GM18868 (cell line): Measurements from ENCODE around the gene POSTN.
"Not testable (repeated sequence)": the region's sequence is repeated elsewhere in the genome, so short reads cannot be mapped to it uniquely, and the experiment has no call there.

Experiments used
- ATAC-seq: cut with Tn5 transposase; IDR thresholded peaks from one replicate; pipeline ENCODE4 v1.9.1; 2021; ENCODE audit warnings: mild to moderate bottlenecking, moderate library complexity; ENCODE audit not compliant: unreplicated experiment

Gene POSTN

DNA sequence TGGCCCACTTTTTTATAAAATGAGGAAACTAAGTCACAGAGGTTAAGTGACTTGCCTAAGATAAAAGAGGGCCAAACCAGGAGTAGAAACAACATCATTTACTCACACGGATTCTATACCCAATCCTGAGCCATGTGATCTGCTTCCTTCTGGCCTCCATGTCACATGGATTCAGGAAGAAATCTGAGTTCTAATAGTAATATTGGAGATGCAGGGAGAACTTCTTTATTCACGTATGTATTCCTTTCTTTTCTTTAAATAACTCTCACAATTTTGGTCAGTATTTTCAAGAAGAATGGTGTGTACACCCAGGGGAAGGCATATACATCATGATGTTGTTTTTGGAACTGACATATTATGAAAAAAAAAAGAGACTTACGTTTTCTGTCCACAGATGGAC is 1.8 kb downstream of the POSTN start:
- ATAC-seq, result no peak

- ATAC-seq, result no peak
These were observed 3.4 kb downstream of the POSTN start for GRCh38 chr13:37595162-37595561.

GRCh38 chr13:37594550-37594949 is 4.0 kb downstream of the POSTN start:
- ATAC-seq, result no peak

DNA sequence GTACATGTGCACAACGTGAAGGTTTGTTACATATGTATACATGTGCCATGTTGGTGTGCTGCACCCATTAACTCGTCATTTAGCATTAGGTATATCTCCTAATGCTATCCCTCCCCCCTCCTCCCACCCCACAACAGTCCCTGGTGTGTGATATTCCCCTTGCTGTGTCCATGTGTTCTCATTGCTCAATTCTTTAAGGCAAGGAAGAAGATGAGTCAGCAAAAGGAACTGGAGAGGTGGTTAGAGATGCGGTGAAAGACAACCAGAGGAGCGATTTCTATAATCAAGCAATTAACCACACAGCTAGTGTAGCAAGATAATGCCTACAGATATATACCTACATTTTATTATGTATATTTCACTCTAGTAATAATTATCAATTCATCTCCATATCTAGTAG is 9.2 kb downstream of the POSTN start:
- not testable (repeated sequence) for ATAC-seq

- ATAC-seq, result no peak
These were observed 11.3 kb downstream of the POSTN start for GRCh38 chr13:37587236-37587635.

- no peak for ATAC-seq
These were observed 12.4 kb downstream of the POSTN start for GRCh38 chr13:37586164-37586563.

DNA sequence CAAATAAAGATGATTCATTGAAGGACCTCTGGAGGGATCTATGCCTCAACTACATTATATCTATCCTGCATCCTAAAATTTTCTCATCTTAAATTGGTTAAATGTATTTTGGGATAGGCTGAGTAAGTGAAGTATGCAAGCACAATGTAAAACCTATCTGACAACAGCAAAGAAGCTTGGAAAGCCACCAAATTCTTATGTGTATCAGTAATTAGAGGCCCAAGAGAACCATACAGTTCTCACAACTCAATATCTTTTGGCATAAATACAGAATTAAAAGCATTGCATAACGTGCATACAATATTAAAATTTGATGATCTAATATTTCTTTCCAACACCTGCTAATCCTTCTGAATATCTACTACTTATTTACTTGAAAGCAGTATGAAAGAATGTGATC is 13.0 kb downstream of the POSTN start:
- no peak for ATAC-seq

DNA sequence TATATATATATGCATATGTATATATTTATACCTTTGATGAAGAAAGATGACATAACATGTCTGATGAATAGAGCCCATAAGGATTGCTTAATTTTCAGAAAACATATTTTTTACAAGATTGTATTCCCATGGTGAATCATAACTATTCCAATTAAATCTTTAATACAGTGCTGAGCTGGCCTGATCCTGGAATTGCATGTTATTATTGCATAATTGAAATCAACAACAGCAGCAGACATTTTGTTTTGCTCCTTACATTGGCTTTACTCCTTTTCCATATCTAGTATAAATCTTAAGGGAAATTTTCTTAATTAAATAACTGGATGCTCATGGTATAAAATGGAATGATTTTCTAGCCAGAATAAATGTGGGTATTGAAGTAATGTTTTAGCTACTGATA is 22.0 kb downstream of the POSTN start:
- no peak for ATAC-seq

DNA sequence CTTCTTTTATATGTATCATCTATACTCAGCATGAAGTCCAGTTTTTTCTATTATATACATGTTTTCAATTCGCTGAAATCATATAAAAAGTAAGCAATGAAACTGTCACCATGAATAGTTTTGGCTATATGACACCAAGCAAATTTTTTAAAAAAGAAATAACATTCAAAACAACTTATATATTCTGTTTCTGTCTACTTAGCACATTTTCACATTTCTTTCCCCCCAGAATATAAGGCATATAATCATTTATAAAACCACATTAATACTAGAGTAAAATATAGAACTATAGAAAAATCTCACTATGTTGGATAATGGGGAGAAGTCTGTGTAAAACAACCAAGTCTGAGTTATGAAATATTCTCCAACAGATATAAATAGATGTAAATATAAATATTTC is 33.1 kb downstream of the POSTN start:
- no peak for ATAC-seq

GRCh38 chr13:37561031-37561430 is 37.5 kb downstream of the POSTN start:
- no peak for ATAC-seq

DNA sequence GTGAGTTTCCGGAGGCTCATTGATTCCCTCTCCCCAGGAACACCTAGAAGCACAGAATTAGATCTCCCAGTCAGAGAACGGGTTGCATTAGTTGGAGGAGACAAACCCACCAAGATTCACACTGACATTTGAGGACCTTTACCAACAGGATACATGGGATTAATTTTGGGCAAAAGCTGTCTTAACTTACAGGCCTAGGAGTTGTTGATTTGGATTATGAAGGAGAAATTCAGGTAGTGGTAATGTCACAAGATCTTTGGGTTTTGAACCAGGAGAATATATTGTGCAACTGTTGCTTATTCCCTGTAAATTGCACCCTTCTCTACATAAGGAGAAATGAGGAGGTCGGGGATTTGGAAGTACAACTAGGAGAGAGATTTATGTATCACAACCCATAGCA is 38.0 kb downstream of the POSTN start:
- ATAC-seq, result no peak

GRCh38 chr13:37558766-37559165 is 39.8 kb downstream of the POSTN start:
- ATAC-seq, result not testable (repeated sequence)

DNA sequence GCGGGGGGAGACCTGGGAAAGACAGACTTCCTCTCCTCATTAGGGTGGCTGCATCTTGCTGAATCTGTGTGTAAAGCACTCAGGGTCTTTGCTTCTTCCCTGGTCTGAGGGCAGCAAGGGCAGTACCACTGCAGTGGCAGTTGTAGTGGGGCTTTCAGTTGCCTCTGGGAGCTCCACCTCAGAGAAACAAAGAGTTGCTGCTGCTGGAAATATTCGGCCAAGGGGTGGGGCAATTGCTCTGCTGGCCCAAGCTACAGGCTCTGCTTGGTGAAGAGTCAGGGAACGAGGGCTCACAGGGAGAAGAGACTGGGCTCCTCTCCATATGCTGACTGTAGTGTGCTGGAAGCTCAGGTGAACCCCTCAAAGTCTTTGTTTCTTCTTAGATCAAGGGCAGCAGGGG is 52.5 kb downstream of the POSTN start:
- no peak for ATAC-seq

- ATAC-seq, result no peak
These were observed 53.6 kb downstream of the POSTN start for GRCh38 chr13:37544995-37545394.

DNA sequence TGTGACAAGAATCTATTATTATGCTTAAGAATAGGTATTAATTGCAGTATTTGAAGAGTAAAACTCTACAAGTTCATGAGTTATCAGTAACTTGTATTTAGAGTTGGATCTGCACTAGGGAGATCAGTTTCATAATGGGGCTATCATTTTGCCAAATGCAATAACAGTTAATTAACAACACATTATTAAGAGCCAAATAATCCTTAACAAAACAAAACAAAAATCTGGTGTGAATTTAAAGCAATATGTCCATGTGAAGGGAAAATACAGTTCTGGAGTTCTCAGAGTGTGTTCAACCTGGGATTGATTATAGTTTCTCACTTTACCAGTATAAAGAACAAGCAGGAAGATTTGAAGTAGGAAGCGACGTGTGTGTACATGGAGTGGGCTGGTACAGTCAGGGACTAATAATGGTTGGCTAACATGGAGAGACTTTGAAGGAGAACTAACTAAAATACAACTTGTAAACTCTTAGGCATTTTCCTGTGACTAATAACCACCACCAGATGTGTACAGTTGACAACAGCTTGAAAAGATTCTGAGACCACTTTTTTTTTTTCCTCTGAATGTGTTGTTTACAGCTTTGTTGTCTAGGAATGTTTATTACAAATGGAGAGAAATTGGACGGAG is 58.5 kb downstream of the POSTN start:
- ATAC-seq, result no peak

DNA sequence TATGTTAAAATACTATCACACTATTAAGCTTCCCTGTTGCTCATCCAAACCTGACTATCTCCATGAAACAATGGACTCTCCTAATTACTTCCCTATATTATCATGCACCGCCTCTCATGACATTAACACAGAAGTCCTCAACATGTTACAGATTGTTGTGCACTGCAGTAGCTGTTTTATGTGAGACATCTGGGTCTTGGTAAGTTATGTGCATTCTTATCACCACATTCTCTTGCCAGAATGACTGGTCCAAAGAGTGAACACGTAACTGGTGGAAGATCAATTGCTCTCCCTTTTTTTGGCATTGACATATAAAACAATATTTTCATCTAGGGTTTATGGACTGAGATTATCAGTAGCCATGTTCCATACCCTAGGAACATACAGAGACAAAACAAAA is 59.4 kb downstream of the POSTN start:
- no peak for ATAC-seq

GRCh38 chr13:37535501-37535900 is 63.1 kb downstream of the POSTN start:
- ATAC-seq, result no peak

DNA sequence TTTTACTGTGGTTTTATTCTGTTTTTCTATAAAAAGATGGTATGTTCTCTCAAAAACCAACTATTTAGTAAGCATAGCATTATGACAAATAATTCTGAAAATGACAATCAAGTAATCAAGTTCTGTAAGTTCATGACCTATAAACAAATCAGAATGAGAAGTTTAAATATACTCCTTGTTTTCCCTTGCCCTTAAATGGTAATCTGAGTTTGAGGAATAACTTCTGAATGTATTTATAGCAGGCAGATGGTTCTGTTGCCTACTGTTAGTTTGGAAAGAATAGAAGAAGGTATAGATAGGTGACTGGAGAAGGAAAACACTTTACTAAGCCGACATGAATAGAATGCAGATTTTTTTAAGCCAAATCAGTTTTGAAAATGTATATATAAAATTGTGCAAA is 63.9 kb downstream of the POSTN start:
- no peak for ATAC-seq

GRCh38 chr13:37534181-37534580 is 64.4 kb downstream of the POSTN start:
- ATAC-seq, result no peak

DNA sequence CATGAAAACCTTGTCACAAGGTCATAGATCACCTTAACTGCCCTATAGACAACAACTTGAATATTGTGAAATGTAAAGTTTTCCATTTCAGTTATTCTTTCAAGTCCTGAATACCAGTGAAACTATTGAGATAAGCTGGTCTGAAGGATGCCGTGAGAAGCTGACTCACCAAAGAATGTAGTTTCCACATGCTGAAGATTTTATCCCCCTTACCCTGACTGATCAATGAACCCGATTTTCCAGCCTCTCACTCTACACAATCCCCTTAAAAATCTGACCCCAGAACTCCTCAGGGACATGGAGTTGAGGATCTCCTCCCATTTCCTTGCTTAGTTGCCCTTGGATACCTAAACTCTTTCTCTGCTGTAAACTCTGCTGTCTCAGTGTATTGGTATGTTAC is 67.5 kb downstream of the POSTN start:
- ATAC-seq, result no peak

- no peak for ATAC-seq
These were observed 68.7 kb downstream of the POSTN start for GRCh38 chr13:37529751-37530385.

GRCh38 chr13:37526710-37527473 is 71.7 kb downstream of the POSTN start:
- no peak for ATAC-seq
